GM19372 (cell line): ENCODE measurements around the gene DHX57.
"Not testable (repeated sequence)": the region's sequence is repeated elsewhere in the genome, so short reads cannot be mapped to it uniquely, and the experiment has no call there.

Experiments
- ATAC-seq: cut with Tn5 transposase; IDR thresholded peaks from one replicate; pipeline ENCODE4 v1.9.1; 2021; ENCODE audit warnings: mild to moderate bottlenecking, low read depth, moderate library complexity; ENCODE audit not compliant: unreplicated experiment

DHX57 gene

DNA sequence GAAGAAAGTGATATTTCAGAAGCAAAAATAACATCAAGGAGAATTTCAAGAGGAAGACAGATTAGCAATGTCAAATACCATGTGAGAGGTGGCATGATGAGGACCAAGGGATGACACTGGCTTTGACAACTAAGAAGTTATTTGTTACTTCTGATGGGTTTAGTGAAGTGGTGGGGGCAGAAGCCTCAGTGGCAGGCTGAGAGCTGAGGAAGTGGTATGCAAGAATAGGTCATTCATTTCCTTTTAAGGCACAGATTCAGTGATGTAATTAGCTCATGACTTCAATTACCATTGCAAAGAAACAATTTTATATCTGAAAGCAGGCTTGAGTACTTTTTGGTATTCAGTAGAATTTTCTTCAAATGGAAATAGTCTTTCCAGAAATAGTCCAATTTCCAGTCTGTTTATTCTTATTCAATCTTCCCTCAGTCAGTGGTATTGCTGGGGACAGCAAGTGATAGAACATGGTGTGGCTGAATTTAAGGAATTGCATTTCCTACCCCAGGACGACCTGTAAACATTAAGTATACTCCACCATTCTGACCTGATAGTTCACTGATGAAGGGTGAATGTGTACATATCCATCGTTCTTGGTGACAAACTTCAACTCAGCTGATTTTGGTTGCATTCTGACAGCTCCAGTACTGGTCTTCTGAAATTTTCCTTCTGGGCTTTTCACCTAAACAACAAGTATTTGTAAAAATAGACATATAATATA lies 69.6 kb downstream of the DHX57 start:
- no peak for ATAC-seq

DNA sequence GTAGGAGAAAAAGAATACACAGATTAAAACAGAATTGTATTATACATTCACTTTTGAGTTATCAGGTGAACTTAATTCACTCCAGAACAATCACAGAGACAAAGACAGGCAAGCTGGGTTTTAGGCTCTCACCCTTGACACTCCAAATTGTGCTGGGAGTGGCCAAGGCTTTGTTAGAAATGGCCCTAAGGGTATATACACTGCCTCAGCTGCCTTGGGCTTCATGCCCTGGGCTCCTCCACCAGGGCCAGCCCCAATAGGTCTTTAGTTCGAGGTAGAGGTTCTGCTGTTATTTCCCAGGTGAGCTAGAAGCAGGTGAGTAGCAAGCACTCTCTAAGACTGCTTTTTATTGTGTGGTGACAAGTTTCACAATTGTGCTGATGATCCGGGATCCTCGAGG lies 77.8 kb downstream of the DHX57 start:
- ATAC-seq = no peak

GRCh38 chr2:38797250-38797676 lies 78.5 kb downstream of the DHX57 start:
- no peak for ATAC-seq

DNA sequence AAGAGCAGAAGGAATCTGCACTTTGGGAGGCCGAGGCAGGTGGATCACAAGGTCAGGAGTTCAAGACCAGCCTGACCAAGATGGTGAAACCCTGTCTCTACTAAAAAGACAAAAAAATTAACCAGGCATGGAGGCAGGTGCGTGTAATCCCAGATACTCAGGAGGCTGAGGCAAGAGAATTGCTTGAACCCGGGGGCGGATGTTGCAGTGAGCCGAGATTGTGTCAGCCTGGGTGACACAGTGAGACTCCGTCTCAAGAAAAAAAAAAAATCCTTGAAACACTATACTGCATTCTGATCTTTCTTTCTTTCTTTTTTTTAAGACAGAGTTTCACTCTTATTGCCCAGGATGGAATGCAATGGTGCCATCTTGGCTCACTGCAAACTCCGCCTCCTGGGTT lies 80.7 kb downstream of the DHX57 start:
- not testable (repeated sequence) for ATAC-seq

GRCh38 chr2:38794235-38794946 lies 81.3 kb downstream of the DHX57 start:
- no peak for ATAC-seq

GRCh38 chr2:38793511-38793910 lies 82.2 kb downstream of the DHX57 start:
- no peak for ATAC-seq

- no peak for ATAC-seq
These were observed 83.0 kb downstream of the DHX57 start for GRCh38 chr2:38792751-38793150.

- ATAC-seq = not testable (repeated sequence)
These were observed 83.4 kb downstream of the DHX57 start for GRCh38 chr2:38792321-38792720.

- ATAC-seq = no peak
These were observed 84.0 kb downstream of the DHX57 start for GRCh38 chr2:38791744-38792143.

DNA sequence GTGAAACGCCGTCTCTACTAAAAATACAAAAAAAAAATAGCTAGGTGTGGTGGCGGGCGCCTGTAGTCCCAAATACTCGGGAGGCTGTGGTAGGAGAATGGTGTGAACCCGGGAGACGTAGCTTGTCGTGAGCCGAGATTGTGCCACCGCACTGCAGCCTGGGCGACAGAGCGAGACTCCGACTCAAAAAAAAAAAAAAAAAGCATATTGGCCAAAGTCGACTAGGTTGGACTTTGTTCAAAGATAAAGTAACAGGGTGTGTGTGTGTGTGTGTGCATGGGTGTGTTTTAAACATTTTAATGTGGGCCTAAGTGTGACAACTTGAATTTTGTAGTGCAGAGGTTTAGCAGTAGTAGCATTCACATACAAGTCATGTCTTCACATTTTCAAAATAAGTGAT lies 86.0 kb downstream of the DHX57 start:
- no peak for ATAC-seq

- ATAC-seq = no peak
These were observed 87.4 kb downstream of the DHX57 start for GRCh38 chr2:38788306-38788705.

DNA sequence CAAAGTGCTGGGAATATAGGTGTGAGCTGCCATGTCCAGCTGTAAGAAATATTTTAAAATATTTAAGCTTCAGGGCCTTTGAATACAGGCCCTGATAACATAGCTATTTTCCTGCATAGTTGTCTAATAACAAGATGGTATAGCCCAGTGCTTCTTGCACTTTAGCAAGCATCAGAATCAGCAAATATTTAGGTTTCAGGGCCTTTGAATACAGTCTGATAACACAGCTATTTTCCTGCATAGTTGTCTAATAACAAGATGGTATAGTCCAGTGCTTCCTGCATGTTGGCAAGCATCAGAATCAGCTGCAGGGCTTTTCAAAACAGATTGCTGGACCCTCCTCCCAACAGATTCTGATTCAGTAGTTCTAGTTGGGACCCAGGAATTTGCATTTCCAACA lies 92.1 kb downstream of the DHX57 start:
- no peak for ATAC-seq

DNA sequence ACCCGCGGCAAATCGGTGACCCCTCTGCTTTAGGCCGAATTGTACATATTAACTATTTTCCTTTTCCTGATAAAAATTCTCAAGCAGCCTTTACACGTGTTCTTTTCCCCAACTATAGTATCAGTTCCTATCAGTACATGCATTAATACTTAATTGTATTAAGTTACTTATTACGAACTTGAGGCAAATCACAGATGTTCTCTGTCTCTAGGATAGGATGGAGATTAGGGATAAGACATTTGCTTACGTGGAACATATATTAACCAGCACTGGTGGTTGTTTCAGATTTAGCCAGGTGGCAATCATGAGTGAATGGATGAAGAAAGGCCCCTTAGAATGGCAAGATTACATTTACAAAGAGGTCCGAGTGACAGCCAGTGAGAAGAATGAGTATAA lies 97.0 kb downstream of the DHX57 start:
- ATAC-seq = no peak

DNA sequence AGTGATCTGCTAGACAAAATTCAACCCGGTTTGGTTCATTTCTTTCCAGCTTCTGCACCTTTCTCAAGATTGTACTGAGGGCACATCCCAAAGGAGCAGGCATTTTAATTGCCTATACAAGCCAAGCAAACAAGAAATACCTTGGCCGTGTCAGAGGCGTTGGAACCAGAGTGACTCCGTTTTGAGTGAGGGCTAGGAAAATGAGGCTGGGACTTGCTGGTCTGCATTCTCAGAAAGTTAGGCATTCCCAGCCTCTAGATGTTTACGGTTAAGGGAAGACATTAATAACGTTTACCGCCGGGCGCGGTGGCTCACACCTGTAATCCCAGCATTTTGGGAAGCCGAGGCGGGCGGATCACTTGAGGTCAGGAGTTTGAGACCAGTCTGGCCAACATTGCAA lies 99.2 kb downstream of the DHX57 start:
- ATAC-seq = no peak

- no peak for ATAC-seq
These were observed 99.9 kb downstream of the DHX57 start for GRCh38 chr2:38775921-38776225.

GRCh38 chr2:38775097-38775920 lies 100.4 kb downstream of the DHX57 start:
- no peak for ATAC-seq

GRCh38 chr2:38771632-38772031 lies 104.1 kb downstream of the DHX57 start:
- no peak for ATAC-seq

DNA sequence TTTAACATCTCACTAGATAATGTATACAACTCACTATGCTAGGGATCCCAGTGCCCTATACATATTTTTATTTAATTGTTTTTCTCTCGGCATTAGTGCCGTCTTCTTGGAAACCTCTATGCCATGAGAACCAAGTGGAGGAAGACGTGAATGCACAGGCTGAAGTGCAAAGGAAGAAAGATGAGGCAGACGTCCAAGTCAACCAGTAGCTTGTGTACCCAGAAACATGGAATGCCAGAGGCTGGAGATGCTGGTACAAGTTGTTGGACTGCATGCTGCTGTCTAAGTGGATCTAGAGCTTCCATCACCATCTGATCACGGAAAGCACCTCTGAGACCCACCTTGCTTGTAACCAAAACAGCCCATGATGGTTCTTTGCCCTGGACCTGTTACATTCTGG lies 110.2 kb downstream of the DHX57 start:
- ATAC-seq = no peak

- no peak for ATAC-seq
These were observed 110.6 kb downstream of the DHX57 start for GRCh38 chr2:38765149-38765548.

DNA sequence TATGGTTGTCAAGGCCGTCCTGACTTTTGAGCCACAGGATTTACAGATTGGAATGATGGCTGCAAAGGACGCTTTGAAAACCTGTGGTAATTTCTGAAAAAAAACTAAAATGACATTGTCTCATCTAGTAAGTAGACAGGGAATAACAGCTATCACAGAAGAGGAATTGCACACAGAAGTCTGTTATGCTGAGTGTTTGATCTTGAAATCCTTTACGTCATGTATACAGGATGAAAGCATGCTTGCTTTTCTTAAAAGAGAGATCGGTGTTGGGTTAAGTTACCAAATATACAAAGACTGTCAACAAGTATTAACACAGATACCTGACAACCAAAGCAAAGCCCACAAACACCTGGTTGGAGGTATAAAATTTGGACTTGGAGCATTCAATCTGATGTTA lies 112.0 kb downstream of the DHX57 start:
- no peak for ATAC-seq

DNA sequence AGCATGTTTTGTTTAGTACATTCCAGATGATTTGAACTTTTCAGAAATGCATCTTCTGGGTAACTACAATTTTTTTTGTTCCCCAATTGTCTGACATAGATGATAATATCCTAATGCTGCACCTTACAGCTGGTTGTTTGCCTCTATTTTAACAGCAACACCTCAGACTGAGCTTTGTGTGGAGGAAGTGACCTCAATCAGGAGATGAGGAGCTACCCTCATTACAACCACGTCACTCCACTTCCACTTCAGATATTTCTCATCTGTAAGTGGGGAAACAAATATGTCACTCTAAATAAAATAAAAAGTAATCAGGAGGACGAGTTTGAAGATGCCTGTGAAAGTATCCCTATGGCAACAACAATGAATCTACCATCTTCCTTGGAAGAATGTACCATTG lies 112.5 kb downstream of the DHX57 start:
- ATAC-seq = no peak

DNA sequence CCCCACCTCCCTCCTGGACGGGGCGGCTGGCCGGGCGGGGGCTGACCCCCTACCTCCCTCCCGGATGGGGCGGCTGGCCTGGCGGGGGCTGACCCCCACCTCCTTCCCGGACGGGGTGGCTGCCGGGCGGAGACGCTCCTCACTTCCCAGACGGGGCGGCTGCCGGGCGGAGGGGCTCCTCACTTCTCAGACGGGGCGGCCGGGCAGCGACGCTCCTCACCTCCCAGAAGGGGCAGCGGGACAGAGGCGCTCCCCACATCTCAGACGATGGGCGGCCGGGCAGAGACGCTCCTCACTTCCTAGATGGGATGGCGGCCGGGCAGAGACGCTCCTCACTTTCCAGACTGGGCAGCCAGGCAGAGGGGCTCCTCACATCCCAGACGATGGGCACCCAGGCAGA lies 119.8 kb downstream of the DHX57 start:
- ATAC-seq = not testable (repeated sequence)
